A673 (cell line): ENCODE measurements around the gene BAIAP2. TPM values are rescaled to one million over a fixed set of nuclear protein-coding genes. Genes with fewer than 3 reads are reported as not detected.

Experiments
- BruUV-seq: library from RNA; stranded (reverse); fragments of 400-500 nt; replicated peaks from 2 replicates; lab custom pipeline; 2021; lab: Mats Ljungman, UMichigan
- CTCF ChIA-PET: fragments of 300-600 bp; sonication (Branson Sonifier 250); formaldehyde crosslinking; loops from one replicate; lab custom pipeline; 2022; ENCODE audit warnings: antibody characterized with exemption; lab: Charles Lee
- POLR2A ChIA-PET: fragments of 300-600 bp; sonication (Branson Sonifier 250); formaldehyde crosslinking; loops from one replicate; lab custom pipeline; 2022; ENCODE audit warnings: antibody characterized with exemption; ENCODE audit not compliant: low non-redundant PET; lab: Charles Lee
- DNase-seq: peaks from one replicate; pipeline ENCODE4 v3.0.0-alpha.2; 2015; ENCODE audit warnings: low spot score
- H3K27ac ChIP-seq: fragments of 200-600 bp; sonication (generic); 2 replicates; pipeline ENCODE4 v1.5.1; 2016; ENCODE audit warnings: mixed run types, low read depth, mild to moderate bottlenecking, mixed read lengths, antibody characterized with exemption, low read length; ENCODE audit not compliant: poor library complexity, severe bottlenecking
- H3K27me3 ChIP-seq: fragments of 200-600 bp; sonication (generic); replicated peaks from 2 replicates; pipeline ENCODE4 v1.6.1; 2017; ENCODE audit warnings: mixed run types, low read depth, mild to moderate bottlenecking, mixed read lengths, antibody characterized with exemption, low read length; ENCODE audit not compliant: insufficient read depth, poor library complexity
- H3K36me3 ChIP-seq: fragments of 200-600 bp; sonication (generic); 2 replicates; pipeline ENCODE4 v1.6.1; 2016; ENCODE audit warnings: mixed run types, mild to moderate bottlenecking, mixed read lengths, antibody characterized with exemption, low read length; ENCODE audit not compliant: insufficient read depth, poor library complexity, severe bottlenecking
- H3K4me1 ChIP-seq: fragments of 200-600 bp; sonication (generic); 2 replicates; pipeline ENCODE4 v1.6.1; 2017; ENCODE audit warnings: mixed run types, mild to moderate bottlenecking, mixed read lengths, antibody characterized with exemption, low read length; ENCODE audit not compliant: insufficient read depth, poor library complexity, severe bottlenecking
- H3K4me3 ChIP-seq: fragments of 200-600 bp; sonication (generic); 2 replicates; pipeline ENCODE4 v1.5.1; 2016; ENCODE audit warnings: low read depth, mixed run types, mild to moderate bottlenecking, mixed read lengths, low read length; ENCODE audit not compliant: poor library complexity, severe bottlenecking
- H3K9me3 ChIP-seq: fragments of 200-600 bp; sonication (generic); 2 replicates; pipeline ENCODE4 v1.6.1; 2016; ENCODE audit warnings: mixed run types, low read depth, mild to moderate bottlenecking, mixed read lengths, antibody characterized with exemption, low read length; ENCODE audit not compliant: poor library complexity, severe bottlenecking
- EZH2 ChIP-seq: fragments of 200-600 bp; sonication (generic); IDR thresholded peaks from 2 replicates; pipeline ENCODE4 v1.6.1; 2017; ENCODE audit warnings: borderline replicate concordance, low read depth, mild to moderate bottlenecking, mixed read lengths, antibody characterized with exemption, low read length; ENCODE audit not compliant: poor library complexity, severe bottlenecking
- intact Hi-C: fragments of 100-400 bp; cut with micrococcal nuclease; formaldehyde crosslinking; loops from one replicate; pipeline ENCODE4 v1.10.0; 2022; ENCODE audit not compliant: unreplicated experiment
- total RNA-seq: library from RNA; stranded (reverse); gene quantifications from 2 replicates; pipeline ENCODE4 v1.2.3, GENCODE V29; 2021
- TF ChIP-seq, protein P1 (sequence below): fragments of 300-800, 200-600 bp; sonication (generic); conservative IDR thresholded peaks from 2 replicates; pipeline ENCODE4 v1.5.1; 2017; ENCODE audit warnings: low read depth, mild to moderate bottlenecking, antibody characterized with exemption, low read length, moderate library complexity, mixed read lengths

BAIAP2 gene
- total RNA-seq, 1 experiment from 2014 or later, result 51.6 TPM

DNA sequence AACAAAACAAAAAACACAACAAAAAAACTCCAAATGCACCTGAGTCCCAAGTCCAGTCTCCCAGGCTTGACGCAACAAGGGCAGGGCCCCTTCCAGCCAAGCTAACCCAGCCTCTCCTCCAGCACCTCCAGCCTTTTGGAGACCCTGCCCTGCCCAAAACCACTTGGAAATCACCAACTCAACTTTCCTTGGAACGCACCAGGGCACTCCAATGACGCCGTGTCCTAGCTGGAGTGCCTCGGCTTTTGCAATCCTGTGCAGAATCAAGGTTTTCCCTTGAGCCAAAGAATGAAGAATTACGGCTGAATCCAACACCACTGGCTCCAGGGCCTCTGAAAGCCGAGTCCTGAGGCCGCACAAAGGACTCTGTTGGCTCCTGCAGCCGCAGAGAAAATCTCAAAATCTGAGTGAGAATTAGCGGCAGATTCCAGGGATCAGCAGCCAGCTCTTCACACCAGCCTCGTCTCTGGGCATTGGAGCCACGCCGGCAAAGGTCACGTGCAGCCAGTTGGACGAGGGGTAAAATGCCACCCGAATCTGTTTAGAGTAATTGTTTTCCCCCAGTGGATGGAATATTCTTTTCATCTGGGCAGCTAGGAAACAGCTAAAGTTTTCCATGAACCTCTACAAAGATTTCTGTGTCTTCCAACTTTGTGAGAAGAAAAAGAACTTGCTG is 9.7 kb upstream of the BAIAP2 start:
- BruUV-seq, result no TSS peak
- TF ChIP-seq, protein P1, sequence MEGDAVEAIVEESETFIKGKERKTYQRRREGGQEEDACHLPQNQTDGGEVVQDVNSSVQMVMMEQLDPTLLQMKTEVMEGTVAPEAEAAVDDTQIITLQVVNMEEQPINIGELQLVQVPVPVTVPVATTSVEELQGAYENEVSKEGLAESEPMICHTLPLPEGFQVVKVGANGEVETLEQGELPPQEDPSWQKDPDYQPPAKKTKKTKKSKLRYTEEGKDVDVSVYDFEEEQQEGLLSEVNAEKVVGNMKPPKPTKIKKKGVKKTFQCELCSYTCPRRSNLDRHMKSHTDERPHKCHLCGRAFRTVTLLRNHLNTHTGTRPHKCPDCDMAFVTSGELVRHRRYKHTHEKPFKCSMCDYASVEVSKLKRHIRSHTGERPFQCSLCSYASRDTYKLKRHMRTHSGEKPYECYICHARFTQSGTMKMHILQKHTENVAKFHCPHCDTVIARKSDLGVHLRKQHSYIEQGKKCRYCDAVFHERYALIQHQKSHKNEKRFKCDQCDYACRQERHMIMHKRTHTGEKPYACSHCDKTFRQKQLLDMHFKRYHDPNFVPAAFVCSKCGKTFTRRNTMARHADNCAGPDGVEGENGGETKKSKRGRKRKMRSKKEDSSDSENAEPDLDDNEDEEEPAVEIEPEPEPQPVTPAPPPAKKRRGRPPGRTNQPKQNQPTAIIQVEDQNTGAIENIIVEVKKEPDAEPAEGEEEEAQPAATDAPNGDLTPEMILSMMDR, result no peak
- TF ChIP-seq EZH2, result no peak
- Histone ChIP-seq H3K9me3 (no peaks in the 10 kb centered on the region), H3K4me1 (peaks cover 23% of the 10 kb centered on the region), H3K27me3 (no peaks in the 10 kb centered on the region), H3K36me3 (no peaks in the 10 kb centered on the region), H3K27ac (no peak overlapping the region), H3K4me3 (no peak overlapping the region)
- CTCF ChIA-PET, result no interaction called here
- POLR2A ChIA-PET, result no interaction called here
- no peak for DNase-seq
- intact Hi-C loops, result loop anchor here (2.0 kb wide), 1 partner anchor 76 kb away; no protein-coding TSS in a partner anchor

GRCh38 chr17:81025741-81026129 is 9.2 kb upstream of the BAIAP2 start:
- H3K9me3 ChIP-seq, result no peaks in the 10 kb centered on the region
- ChIA-PET POLR2A (no interaction called here), CTCF (no interaction called here)
- intact Hi-C loops, result loop anchor here (2.0 kb wide), 1 partner anchor 75 kb away; no protein-coding TSS in a partner anchor
- no peak for DNase-seq
- no peaks in the 10 kb centered on the region for H3K36me3 ChIP-seq
- no peaks in the 10 kb centered on the region for H3K27me3 ChIP-seq
- H3K4me1 ChIP-seq, result peaks cover 23% of the 10 kb centered on the region
- no peak overlapping the region for H3K4me3 ChIP-seq
- H3K27ac ChIP-seq, result no peak overlapping the region
- no peak for TF ChIP-seq EZH2
- TF ChIP-seq, protein P1, result no peak
- BruUV-seq, result no TSS peak

DNA sequence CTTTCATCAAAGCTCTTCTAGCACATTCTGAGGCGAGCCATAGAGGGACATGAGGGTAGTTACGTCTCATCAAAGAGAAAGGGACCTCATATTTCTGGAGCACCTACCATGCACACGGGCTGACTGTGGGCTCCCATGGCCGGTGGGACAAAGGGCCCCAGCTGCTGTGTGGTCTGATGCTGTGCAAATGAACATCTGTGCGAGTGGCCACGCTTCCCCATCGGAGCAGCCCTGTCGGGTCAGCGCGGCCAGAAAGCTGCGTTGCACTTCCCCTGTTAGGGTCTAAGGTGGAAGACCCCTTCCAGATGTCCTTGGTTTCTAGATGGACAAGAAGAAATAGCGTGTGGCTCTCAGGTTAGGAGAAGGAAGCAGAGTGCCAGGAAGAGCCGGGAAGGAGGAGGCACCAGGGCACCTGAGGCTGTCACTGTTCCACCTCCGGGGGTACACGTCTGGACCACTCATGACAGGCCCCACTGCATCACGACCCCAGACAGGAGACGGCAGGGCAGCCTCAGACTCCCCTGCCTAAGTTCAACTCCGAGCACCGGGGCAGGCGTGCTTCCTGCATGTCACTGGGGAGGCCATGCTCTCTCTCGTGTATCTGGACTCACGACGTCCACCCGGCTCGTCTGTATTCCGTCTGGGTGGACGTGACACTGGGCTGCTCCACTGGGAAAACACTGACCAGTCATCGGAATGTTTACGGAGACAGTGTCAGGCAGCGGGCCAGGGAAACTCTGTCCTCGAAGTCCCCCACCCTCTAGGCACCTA is 8.5 kb upstream of the BAIAP2 start:
- BruUV-seq, result no TSS peak
- ChIA-PET POLR2A (no interaction called here), CTCF (no interaction called here)

More for the DNA sequence above, 8.5 kb upstream of the BAIAP2 start:
- intact Hi-C loops, result no loop called here
- no peaks in the 10 kb centered on the region for H3K27me3 ChIP-seq
- H3K36me3 ChIP-seq, result no peaks in the 10 kb centered on the region
- H3K4me1 ChIP-seq, result peaks cover 23% of the 10 kb centered on the region
- H3K4me3 ChIP-seq, result no peak overlapping the region
- DNase-seq, result no peak
- no peak overlapping the region for H3K27ac ChIP-seq
- TF ChIP-seq EZH2, result no peak
- TF ChIP-seq, protein P1, result no peak
- no peaks in the 10 kb centered on the region for H3K9me3 ChIP-seq
